Measurements from ENCODE around the gene ZC3H14.

Gene ZC3H14

GRCh38 chr14:88612981-88613380 is 50.1 kb downstream of the ZC3H14 start:
- Histone ChIP-seq H3K9me3 (ENCODE audit: control insufficient read depth, low read length) (no peaks in the 10 kb centered on the region), H3K4me1 (ENCODE audit: control insufficient read depth, insufficient read depth, low read length) (peaks cover 18% of the 10 kb centered on the region), H3K36me3 (ENCODE audit: control insufficient read depth, insufficient read depth, low read length, severe bottlenecking) (peaks cover 57% of the 10 kb centered on the region), H3K27me3 (replicated peaks; ENCODE audit: control insufficient read depth, insufficient read depth, low read length) (no peaks in the 10 kb centered on the region), H3K4me3 (ENCODE audit: low read length) (no peak overlapping the region), H3K9ac (ENCODE audit: low read length) (no peak overlapping the region)
- DNase-seq (ENCODE audit: low read depth) = peak; percentile 3

DNA sequence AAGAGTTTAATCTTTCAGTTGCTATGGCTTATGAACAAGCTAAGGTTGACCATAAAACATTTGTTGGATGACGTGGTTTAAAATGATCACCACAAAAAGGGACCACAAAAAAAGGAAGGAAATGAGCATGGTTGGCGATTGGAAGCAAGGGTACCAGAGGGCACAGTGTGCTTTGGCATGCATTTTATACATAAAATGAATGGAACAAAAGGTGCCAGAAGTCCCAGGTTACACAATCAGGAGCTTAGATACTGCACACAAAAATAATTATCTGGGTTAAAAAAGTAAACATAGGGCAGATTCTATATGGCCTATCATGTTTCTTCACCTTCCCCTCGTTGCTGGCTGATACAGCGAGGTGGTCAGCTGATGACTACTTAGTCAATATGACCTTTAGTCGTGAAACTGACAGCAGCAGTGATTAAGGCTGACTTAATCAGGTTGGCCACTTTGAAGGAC is 50.7 kb downstream of the ZC3H14 start:
- no peaks in the 10 kb centered on the region for H3K27me3 ChIP-seq (replicated peaks; ENCODE audit: control insufficient read depth, insufficient read depth, low read length)
- no peaks in the 10 kb centered on the region for H3K9me3 ChIP-seq (ENCODE audit: control insufficient read depth, low read length)
- peak; percentile 3 for DNase-seq (ENCODE audit: low read depth)
- peaks cover 51% of the 10 kb centered on the region for H3K36me3 ChIP-seq (ENCODE audit: control insufficient read depth, insufficient read depth, low read length, severe bottlenecking)
- H3K4me1 ChIP-seq (ENCODE audit: control insufficient read depth, insufficient read depth, low read length) = peaks cover 18% of the 10 kb centered on the region
- H3K4me3 ChIP-seq (ENCODE audit: low read length) = no peak overlapping the region
- no peak overlapping the region for H3K9ac ChIP-seq (ENCODE audit: low read length)

- Histone ChIP-seq H3K9ac (ENCODE audit: low read length) (no peak overlapping the region), H3K36me3 (ENCODE audit: control insufficient read depth, insufficient read depth, low read length, severe bottlenecking) (peaks cover 44% of the 10 kb centered on the region), H3K4me3 (ENCODE audit: low read length) (no peak overlapping the region), H3K27me3 (replicated peaks; ENCODE audit: control insufficient read depth, insufficient read depth, low read length) (no peaks in the 10 kb centered on the region), H3K9me3 (ENCODE audit: control insufficient read depth, low read length) (no peaks in the 10 kb centered on the region), H3K4me1 (ENCODE audit: control insufficient read depth, insufficient read depth, low read length) (peaks cover 18% of the 10 kb centered on the region)
- DNase-seq (ENCODE audit: low read depth) = peak; percentile 78
Measured at GRCh38 chr14:88614218-88614907, 51.5 kb downstream of the ZC3H14 start.

- Histone ChIP-seq H3K9me3 (ENCODE audit: control insufficient read depth, low read length) (no peaks in the 10 kb centered on the region), H3K27me3 (replicated peaks; ENCODE audit: control insufficient read depth, insufficient read depth, low read length) (no peaks in the 10 kb centered on the region), H3K36me3 (ENCODE audit: control insufficient read depth, insufficient read depth, low read length, severe bottlenecking) (peaks cover 20% of the 10 kb centered on the region), H3K9ac (ENCODE audit: low read length) (no peak overlapping the region), H3K4me1 (ENCODE audit: control insufficient read depth, insufficient read depth, low read length) (peaks cover 18% of the 10 kb centered on the region), H3K4me3 (ENCODE audit: low read length) (no peak overlapping the region)
- no peak for DNase-seq (ENCODE audit: low read depth)
Measured at GRCh38 chr14:88616697-88617096, 53.9 kb downstream of the ZC3H14 start.

GRCh38 chr14:88617479-88617878 is 54.6 kb downstream of the ZC3H14 start:
- DNase-seq (ENCODE audit: low read depth) = no peak
- H3K4me1 ChIP-seq (ENCODE audit: control insufficient read depth, insufficient read depth, low read length) = peaks cover 18% of the 10 kb centered on the region
- H3K36me3 ChIP-seq (ENCODE audit: control insufficient read depth, insufficient read depth, low read length, severe bottlenecking) = peaks cover 13% of the 10 kb centered on the region
- no peaks in the 10 kb centered on the region for H3K27me3 ChIP-seq (replicated peaks; ENCODE audit: control insufficient read depth, insufficient read depth, low read length)
- H3K4me3 ChIP-seq (ENCODE audit: low read length) = no peak overlapping the region
- H3K9me3 ChIP-seq (ENCODE audit: control insufficient read depth, low read length) = no peaks in the 10 kb centered on the region
- H3K9ac ChIP-seq (ENCODE audit: low read length) = no peak overlapping the region

DNA sequence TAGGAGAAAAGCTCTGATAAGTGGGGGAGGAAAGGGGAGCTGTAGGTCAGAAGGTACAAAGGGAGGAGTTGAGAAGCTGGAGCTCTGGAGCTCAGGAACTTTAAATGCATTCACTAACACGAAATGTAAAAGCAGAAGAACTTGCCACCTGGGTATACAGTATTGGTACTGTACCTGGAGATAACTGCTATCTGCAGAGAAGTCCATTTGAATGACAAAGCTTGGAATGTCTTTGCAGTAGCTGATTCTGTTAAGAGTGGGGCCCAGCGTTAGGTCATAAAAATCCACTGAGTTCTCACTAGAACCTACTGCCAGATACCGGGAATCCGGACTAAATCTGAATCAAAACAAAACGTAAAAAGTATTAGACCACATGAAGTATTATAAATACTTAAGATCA is 55.6 kb downstream of the ZC3H14 start:
- Histone ChIP-seq H3K9me3 (ENCODE audit: control insufficient read depth, low read length) (no peaks in the 10 kb centered on the region), H3K27me3 (replicated peaks; ENCODE audit: control insufficient read depth, insufficient read depth, low read length) (no peaks in the 10 kb centered on the region), H3K4me3 (ENCODE audit: low read length) (no peak overlapping the region), H3K36me3 (ENCODE audit: control insufficient read depth, insufficient read depth, low read length, severe bottlenecking) (peaks cover 3% of the 10 kb centered on the region), H3K4me1 (ENCODE audit: control insufficient read depth, insufficient read depth, low read length) (peaks cover 17% of the 10 kb centered on the region), H3K9ac (ENCODE audit: low read length) (no peak overlapping the region)
- DNase-seq (ENCODE audit: low read depth) = no peak

- Histone ChIP-seq H3K9ac (ENCODE audit: low read length) (no peak overlapping the region), H3K27me3 (replicated peaks; ENCODE audit: control insufficient read depth, insufficient read depth, low read length) (no peaks in the 10 kb centered on the region), H3K36me3 (ENCODE audit: control insufficient read depth, insufficient read depth, low read length, severe bottlenecking) (no peaks in the 10 kb centered on the region), H3K4me1 (ENCODE audit: control insufficient read depth, insufficient read depth, low read length) (no peaks in the 10 kb centered on the region), H3K4me3 (ENCODE audit: low read length) (no peak overlapping the region), H3K9me3 (ENCODE audit: control insufficient read depth, low read length) (no peaks in the 10 kb centered on the region)
- peak; percentile 16 for DNase-seq (ENCODE audit: low read depth)
Measured at GRCh38 chr14:88621100-88621499, 58.3 kb downstream of the ZC3H14 start.

DNA sequence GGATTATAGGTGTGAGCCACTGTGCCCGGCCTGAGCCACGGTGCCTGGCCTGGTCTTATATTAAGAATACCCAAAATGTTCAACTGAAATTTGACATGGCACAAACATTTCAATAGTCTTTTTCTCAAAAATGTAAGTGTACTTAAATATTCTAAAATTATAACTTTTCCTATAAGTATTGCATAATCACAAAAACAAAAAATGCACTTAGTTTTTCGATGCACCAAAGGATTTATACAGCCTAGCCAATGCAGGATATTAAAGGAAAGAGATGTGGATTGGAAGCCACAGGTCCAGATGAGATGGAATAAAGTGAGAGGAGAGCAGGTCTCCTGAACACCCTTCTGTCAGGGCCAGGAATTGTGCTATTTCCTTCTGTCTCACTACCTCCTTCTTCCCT is 62.8 kb downstream of the ZC3H14 start:
- H3K9me3 ChIP-seq (ENCODE audit: control insufficient read depth, low read length) = no peaks in the 10 kb centered on the region
- H3K9ac ChIP-seq (ENCODE audit: low read length) = no peak overlapping the region
- H3K4me3 ChIP-seq (ENCODE audit: low read length) = no peak overlapping the region
- H3K4me1 ChIP-seq (ENCODE audit: control insufficient read depth, insufficient read depth, low read length) = peaks cover 4% of the 10 kb centered on the region
- no peak for DNase-seq (ENCODE audit: low read depth)
- H3K27me3 ChIP-seq (replicated peaks; ENCODE audit: control insufficient read depth, insufficient read depth, low read length) = no peaks in the 10 kb centered on the region
- no peaks in the 10 kb centered on the region for H3K36me3 ChIP-seq (ENCODE audit: control insufficient read depth, insufficient read depth, low read length, severe bottlenecking)

DNA sequence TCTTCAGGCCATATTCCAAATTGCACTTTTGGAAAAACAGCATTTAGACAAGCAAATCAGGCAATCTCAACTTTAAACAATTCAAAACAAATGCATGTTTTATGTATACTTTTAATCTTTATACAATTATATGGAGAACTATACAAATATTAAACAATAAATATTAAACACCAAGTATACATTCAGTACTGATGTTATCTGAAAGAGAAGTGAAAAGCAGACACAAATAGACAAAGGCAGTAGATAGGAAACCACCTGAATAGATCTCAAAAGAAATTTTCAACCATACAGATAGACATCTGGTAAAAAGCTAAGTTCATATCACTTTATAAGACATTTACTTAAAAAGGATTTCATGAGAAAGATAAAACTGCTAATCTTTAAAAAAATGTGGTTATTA is 65.2 kb downstream of the ZC3H14 start:
- no peak for DNase-seq (ENCODE audit: low read depth)
- Histone ChIP-seq H3K4me3 (ENCODE audit: low read length) (no peak overlapping the region), H3K36me3 (ENCODE audit: control insufficient read depth, insufficient read depth, low read length, severe bottlenecking) (no peaks in the 10 kb centered on the region), H3K9me3 (ENCODE audit: control insufficient read depth, low read length) (no peaks in the 10 kb centered on the region), H3K27me3 (replicated peaks; ENCODE audit: control insufficient read depth, insufficient read depth, low read length) (no peaks in the 10 kb centered on the region), H3K4me1 (ENCODE audit: control insufficient read depth, insufficient read depth, low read length) (peaks cover 5% of the 10 kb centered on the region), H3K9ac (ENCODE audit: low read length) (no peak overlapping the region)

DNA sequence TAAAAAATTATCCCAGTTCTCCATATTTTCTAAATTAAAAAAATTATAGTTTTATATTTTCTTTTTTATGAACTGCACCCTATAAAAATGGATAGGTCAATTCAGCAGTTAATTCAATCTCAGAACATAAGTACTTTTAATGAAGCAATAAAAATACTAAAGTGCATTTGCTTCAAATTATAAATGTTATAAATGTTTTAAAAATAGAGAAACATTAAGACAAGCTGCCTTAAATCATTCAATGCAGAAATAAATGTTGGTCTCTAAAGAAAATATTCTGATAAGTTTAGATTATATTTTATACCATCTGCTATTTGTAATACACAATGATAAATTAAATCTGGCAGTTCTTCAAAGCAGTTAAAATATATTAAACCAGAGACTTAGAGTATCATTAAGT is 65.6 kb downstream of the ZC3H14 start:
- Histone ChIP-seq H3K9ac (ENCODE audit: low read length) (no peak overlapping the region), H3K4me1 (ENCODE audit: control insufficient read depth, insufficient read depth, low read length) (peaks cover 5% of the 10 kb centered on the region), H3K4me3 (ENCODE audit: low read length) (no peak overlapping the region), H3K9me3 (ENCODE audit: control insufficient read depth, low read length) (no peaks in the 10 kb centered on the region), H3K27me3 (replicated peaks; ENCODE audit: control insufficient read depth, insufficient read depth, low read length) (no peaks in the 10 kb centered on the region), H3K36me3 (ENCODE audit: control insufficient read depth, insufficient read depth, low read length, severe bottlenecking) (no peaks in the 10 kb centered on the region)
- DNase-seq (ENCODE audit: low read depth) = no peak

- peak; percentile 41 for DNase-seq (ENCODE audit: low read depth)
- H3K36me3 ChIP-seq (ENCODE audit: control insufficient read depth, insufficient read depth, low read length, severe bottlenecking) = no peaks in the 10 kb centered on the region
- H3K4me1 ChIP-seq (ENCODE audit: control insufficient read depth, insufficient read depth, low read length) = peaks cover 5% of the 10 kb centered on the region
- peak overlapping the region; percentile 64 for H3K4me3 ChIP-seq (ENCODE audit: low read length)
- no peaks in the 10 kb centered on the region for H3K27me3 ChIP-seq (replicated peaks; ENCODE audit: control insufficient read depth, insufficient read depth, low read length)
- no peak overlapping the region for H3K9ac ChIP-seq (ENCODE audit: low read length)
- no peaks in the 10 kb centered on the region for H3K9me3 ChIP-seq (ENCODE audit: control insufficient read depth, low read length)
Measured at GRCh38 chr14:88630565-88630964, 67.7 kb downstream of the ZC3H14 start.

DNA sequence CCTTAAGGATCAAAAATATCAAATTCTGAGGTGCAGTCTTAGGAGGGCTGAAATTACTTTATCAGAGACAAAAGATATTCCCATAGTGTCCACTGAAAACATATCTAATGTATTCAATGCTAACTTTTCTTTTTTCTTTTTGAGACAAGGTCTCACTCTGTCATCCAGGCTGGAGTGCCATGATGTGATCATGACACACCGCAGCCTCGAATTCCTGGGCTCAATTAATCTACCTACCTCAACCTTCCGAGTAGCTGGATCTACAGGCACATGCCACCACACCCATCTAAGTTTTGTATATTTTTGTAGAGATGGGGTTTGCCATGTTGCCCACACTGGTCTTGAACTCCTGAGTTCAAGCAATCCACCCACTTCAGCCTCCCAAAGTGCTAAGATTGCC is 68.3 kb downstream of the ZC3H14 start:
- no peak for DNase-seq (ENCODE audit: low read depth)
- Histone ChIP-seq H3K9ac (ENCODE audit: low read length) (no peak overlapping the region), H3K27me3 (replicated peaks; ENCODE audit: control insufficient read depth, insufficient read depth, low read length) (no peaks in the 10 kb centered on the region), H3K4me1 (ENCODE audit: control insufficient read depth, insufficient read depth, low read length) (peaks cover 5% of the 10 kb centered on the region), H3K4me3 (ENCODE audit: low read length) (no peak overlapping the region), H3K36me3 (ENCODE audit: control insufficient read depth, insufficient read depth, low read length, severe bottlenecking) (no peaks in the 10 kb centered on the region), H3K9me3 (ENCODE audit: control insufficient read depth, low read length) (no peaks in the 10 kb centered on the region)

Data from adipocyte (in vitro differentiated cells).